Mesodermal cell (in vitro differentiated cells): Measurements from ENCODE around the gene FAM13C.

Source experiments
- H3K27ac ChIP-seq: 2 replicates; pipeline ENCODE4 v1.7.0; 2013; ENCODE audit warnings: mild to moderate bottlenecking, low read depth, low read length, moderate library complexity; ENCODE audit not compliant: severe bottlenecking
- H3K36me3 ChIP-seq: 2 replicates; pipeline ENCODE4 v1.7.1; 2013; ENCODE audit warnings: mild to moderate bottlenecking, low read length, moderate library complexity; ENCODE audit not compliant: control insufficient read depth, insufficient read depth
- H3K4me1 ChIP-seq: one replicate; pipeline ENCODE4 v1.7.1; 2013; ENCODE audit warnings: mild to moderate bottlenecking, low read length; ENCODE audit not compliant: insufficient read depth, control insufficient read depth, poor library complexity, severe bottlenecking
- H3K4me3 ChIP-seq: 2 replicates; pipeline ENCODE4 v1.7.0; 2013; ENCODE audit warnings: low read length, control low read depth, mild to moderate bottlenecking; ENCODE audit not compliant: insufficient read depth, poor library complexity, severe bottlenecking; ENCODE audit errors: extremely low read depth
- H3K9me3 ChIP-seq: 2 replicates; pipeline ENCODE4 v1.7.1; 2013; ENCODE audit warnings: mild to moderate bottlenecking, low read length, moderate library complexity; ENCODE audit not compliant: control insufficient read depth
- WGBS, 2 experiments: methylation state at CpG; one replicate each; pipeline ENCODE4 v1.1.5; 2013; ENCODE audit warnings: missing lambda C conversion rate in 2 of 2; ENCODE audit not compliant: insufficient coverage in 2 of 2; 5-methylcytosine and 5-hydroxymethylcytosine counted together

FAM13C gene

DNA sequence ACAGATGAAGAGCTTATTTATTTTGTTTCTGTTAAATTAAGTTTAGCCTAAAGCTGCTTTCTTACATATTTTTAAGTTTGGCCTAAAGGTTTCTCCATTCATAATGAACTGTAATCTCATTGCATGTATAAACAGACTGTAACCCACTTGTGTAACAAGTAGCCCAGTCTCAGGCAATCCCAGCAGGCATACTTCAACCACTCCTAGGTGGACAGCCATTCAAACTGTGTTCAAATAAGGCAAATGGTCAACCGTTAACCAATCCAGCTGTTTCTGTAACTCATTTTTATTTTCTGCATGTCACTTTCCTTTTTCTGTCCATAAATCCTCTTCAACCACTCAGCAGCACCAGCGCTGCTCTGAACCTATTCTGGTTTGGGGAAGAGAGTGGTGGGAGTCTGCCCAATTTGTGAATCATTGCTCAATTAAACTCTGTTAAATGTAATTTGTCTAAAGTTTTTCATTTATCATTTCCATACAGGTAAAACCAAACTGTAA is 150.0 kb downstream of the FAM13C start:
- Histone ChIP-seq H3K36me3 (no peaks in the 10 kb centered on the region), H3K9me3 (no peaks in the 10 kb centered on the region), H3K4me3 (no peak overlapping the region), H3K4me1 (no peaks in the 10 kb centered on the region), H3K27ac (no peak overlapping the region)
- no CpG with 5 or more reads among the region's 2 CpGs for WGBS, 2 experiments

DNA sequence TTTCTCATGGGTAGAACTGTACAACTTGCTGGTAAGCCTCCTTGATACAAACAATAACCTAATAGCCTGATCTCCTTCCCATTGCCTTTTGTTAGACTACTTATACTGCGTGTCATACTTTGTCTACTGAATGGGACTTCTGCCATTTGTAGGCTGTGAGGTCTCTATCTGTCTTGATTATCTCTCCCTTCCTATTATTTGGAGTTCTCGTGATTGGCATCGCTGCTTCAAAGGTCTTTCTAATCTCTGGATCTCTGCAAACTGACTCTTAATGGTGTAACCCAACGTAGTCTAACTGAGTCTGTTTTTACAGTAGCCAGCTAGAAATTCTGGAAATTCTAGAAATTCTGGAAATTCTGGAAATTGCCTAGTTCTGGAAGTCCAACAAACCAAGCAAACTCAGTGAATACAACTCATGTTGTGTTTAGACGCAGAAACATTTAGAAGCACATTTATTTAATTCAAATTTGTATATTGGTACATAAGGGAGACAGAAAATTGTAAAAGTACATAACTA is 156.1 kb downstream of the FAM13C start:
- Histone ChIP-seq H3K4me1 (no peaks in the 10 kb centered on the region), H3K9me3 (no peaks in the 10 kb centered on the region), H3K36me3 (no peaks in the 10 kb centered on the region), H3K27ac (no peak overlapping the region), H3K4me3 (no peak overlapping the region)
- 83 to 100% methylated on average over 1 to 4 of the region's 5 CpGs for WGBS, 2 experiments
